Brain microvascular endothelial cell (primary cell): ENCODE data around the gene TNS1.

ENCODE experiments used
- DNase-seq: peaks from one replicate; pipeline ENCODE4 v3.0.0-alpha.2; 2020
- H3K27ac ChIP-seq: fragments of 250-450 bp; sonication (Bioruptor Pico); 2 replicates; pipeline ENCODE4 v1.5.1; 2020; ENCODE audit warnings: mild to moderate bottlenecking, moderate library complexity
- H3K27me3 ChIP-seq: fragments of 250-450 bp; sonication (Bioruptor Pico); replicated peaks from 2 replicates; pipeline ENCODE4 v1.5.1; 2020; ENCODE audit warnings: mild to moderate bottlenecking
- H3K36me3 ChIP-seq: fragments of 250-450 bp; sonication (Bioruptor Pico); replicated peaks from 2 replicates; pipeline ENCODE4 v1.5.1; 2020; ENCODE audit warnings: mild to moderate bottlenecking
- H3K4me3 ChIP-seq: 2 replicates; pipeline ENCODE4 v1.5.1; 2011; ENCODE audit warnings: low read depth, mild to moderate bottlenecking, control low read depth, low read length, moderate library complexity
- in situ Hi-C: cut with HindIII; loops from 2 replicates; pipeline ENCODE4 v1.10.0; 2017; ENCODE audit warnings: low sequenced_read_pairs, low pct_ligation_motif_present
- TF ChIP-seq, protein P1 (sequence below): IDR thresholded peaks from 2 replicates; pipeline ENCODE4 v1.5.1; 2011; ENCODE audit warnings: low read depth, mild to moderate bottlenecking, moderate library complexity, low read length, control low read depth, inconsistent platforms; ENCODE audit errors: missing control alignments

TNS1 gene

DNA sequence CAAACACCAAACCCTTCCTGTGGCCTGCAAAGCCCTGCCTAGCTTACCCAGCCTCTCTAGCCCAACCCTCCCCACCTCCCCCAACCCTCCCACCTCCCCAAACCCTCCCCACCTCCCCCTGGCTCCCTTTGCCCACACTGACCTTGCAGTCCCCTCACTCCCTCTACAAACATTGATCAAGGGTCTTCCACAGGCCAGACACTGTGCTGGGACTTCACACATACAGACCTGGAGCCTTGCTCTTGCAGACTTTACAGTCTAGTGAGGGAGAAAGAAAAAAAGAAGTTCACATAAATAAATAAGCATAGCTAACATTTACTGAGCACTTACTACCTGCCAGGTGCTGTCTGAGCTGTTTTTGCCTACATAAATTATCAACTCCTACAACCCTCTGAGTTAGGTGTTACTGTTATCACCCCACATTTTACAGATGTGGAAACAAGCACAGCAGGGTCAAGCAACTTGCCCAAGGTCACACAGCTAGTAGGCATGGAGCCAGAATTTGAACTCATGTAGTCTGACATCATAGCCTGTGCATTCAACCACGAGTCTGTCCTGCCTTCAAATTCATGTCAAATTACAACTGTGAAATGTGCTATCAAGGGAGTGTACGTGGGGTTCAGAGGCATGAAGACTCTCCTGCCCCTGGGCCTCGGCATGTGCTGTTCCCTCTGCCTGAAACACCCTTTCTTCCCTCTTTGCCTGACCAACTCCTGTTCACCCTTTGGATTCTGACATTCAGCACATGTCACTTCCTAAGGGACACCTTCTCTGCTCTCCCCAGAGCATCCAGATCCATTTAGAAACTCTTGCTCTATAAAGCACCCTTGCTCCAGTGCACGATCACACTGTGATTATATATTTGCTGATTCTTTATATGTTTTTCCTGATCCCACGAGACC is 209.9 kb downstream of the TNS1 start:
- DNase-seq, result no peak
- H3K4me3 ChIP-seq, result no peak overlapping the region
- in situ Hi-C loops, result no loop called here
- no peak overlapping the region for H3K27ac ChIP-seq
- no peaks in the 10 kb centered on the region for H3K36me3 ChIP-seq
- H3K27me3 ChIP-seq, result no peaks in the 10 kb centered on the region
- TF ChIP-seq, protein P1, sequence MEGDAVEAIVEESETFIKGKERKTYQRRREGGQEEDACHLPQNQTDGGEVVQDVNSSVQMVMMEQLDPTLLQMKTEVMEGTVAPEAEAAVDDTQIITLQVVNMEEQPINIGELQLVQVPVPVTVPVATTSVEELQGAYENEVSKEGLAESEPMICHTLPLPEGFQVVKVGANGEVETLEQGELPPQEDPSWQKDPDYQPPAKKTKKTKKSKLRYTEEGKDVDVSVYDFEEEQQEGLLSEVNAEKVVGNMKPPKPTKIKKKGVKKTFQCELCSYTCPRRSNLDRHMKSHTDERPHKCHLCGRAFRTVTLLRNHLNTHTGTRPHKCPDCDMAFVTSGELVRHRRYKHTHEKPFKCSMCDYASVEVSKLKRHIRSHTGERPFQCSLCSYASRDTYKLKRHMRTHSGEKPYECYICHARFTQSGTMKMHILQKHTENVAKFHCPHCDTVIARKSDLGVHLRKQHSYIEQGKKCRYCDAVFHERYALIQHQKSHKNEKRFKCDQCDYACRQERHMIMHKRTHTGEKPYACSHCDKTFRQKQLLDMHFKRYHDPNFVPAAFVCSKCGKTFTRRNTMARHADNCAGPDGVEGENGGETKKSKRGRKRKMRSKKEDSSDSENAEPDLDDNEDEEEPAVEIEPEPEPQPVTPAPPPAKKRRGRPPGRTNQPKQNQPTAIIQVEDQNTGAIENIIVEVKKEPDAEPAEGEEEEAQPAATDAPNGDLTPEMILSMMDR, result no peak

DNA sequence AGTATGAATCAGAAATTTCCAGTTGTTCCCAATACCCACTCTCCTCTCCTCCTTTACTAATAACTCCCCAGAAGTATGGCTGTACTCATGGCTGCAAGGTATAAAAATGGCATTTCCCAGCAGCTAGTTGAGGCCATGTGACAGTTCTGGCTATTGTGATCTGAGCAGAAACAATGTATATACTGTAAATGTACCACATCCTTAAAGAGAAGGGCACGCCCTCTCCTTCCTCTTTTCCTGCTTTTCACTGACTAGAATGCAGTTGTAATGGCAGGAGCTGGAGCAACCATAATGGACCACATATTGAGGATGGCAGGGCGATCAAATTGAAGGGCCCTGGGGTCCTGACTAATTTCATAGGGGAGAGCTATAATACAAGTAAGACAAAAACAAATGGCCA is 211.2 kb downstream of the TNS1 start:
- Histone ChIP-seq H3K4me3 (no peak overlapping the region), H3K27me3 (no peaks in the 10 kb centered on the region), H3K27ac (no peak overlapping the region), H3K36me3 (no peaks in the 10 kb centered on the region)
- in situ Hi-C loops, result no loop called here
- TF ChIP-seq, protein P1, result no peak
- no peak for DNase-seq

DNA sequence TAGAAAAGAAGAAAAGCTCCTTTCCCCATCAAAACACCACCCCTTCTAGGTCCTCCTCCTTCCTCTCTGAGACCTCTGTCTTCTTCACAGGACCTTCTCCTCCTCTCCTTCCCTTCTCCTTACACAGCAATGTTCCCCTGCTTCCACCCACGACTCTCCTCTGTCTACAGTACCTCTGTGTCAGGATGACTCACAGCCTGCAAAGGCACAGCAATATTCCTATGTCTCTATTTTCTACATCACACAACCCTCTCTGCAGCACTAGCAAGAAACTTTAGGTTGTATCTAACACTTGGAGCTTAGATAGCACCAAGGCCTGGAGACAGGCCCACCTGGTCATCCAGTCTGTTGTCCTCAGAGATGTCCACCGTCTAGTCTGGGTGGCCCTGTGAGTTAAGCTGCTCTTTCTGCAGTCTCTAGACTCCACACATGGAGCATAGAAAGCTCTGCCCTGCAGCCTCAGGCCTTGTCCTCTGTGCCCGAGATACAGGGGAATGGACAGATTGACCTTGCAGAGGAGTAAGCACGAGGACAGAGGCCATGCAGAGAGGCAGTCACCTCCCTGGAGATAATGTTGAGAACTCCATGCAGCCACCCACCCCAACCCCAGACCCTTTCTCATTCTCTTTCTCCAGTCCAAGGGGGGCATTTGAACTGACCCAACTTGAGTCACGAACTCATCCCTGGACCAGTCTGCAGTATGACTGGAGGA is 212.0 kb downstream of the TNS1 start:
- Histone ChIP-seq H3K36me3 (no peaks in the 10 kb centered on the region), H3K27ac (peak overlapping the region; percentile 58), H3K27me3 (no peaks in the 10 kb centered on the region), H3K4me3 (no peak overlapping the region)
- DNase-seq, result peak; percentile 76
- TF ChIP-seq, protein P1, result no peak
- in situ Hi-C loops, result no loop called here

DNA sequence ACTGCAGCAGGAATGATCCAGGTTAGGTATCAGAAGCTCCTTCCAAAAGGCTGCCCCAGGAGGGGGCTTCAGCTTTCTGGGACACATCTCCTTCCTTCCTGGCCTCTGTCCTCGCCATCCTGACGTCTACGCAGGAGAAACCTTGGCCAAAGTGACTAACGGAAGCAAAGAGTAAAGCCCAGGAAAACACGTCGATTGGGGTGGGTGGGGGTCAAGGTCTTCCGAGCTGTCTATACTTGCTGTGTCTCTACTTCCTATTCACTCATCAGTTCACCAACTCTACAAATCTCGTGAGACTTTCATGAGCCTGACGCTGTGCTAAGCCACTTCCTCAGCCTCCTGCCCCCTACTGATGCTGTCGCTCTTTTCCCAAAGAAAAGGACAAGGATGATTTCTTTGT is 212.6 kb downstream of the TNS1 start:
- H3K27ac ChIP-seq, result peak overlapping the region; percentile 58

DNA sequence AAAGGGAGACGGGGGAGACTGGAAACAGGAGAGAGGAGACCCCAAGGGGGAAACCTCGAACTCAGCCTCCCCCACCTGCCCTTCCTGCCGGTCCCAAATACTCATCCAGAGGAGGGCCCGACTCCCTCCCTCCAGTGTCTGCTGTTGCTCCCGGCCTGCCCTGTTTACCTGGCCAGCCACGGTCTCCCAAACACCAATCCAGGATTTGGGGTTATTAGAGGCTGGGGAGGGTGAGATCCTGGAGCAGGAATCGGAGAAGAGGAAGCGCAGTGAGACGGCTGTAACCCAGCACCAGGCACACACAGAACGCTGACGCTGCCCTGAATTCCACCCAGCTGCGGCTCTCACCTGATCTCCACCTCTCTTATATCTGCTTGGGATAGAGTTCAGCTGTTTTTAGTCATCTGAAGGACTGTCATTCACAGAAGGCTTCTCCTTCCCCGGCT is 213.0 kb downstream of the TNS1 start:
- H3K27ac ChIP-seq, result no peak overlapping the region
- H3K36me3 ChIP-seq, result no peaks in the 10 kb centered on the region
- in situ Hi-C loops, result no loop called here
- no peaks in the 10 kb centered on the region for H3K27me3 ChIP-seq
- H3K4me3 ChIP-seq, result no peak overlapping the region
- DNase-seq, result no peak
- TF ChIP-seq, protein P1, result no peak

More for the DNA sequence above, 212.6 kb downstream of the TNS1 start:
- no peaks in the 10 kb centered on the region for H3K27me3 ChIP-seq
- no peak overlapping the region for H3K4me3 ChIP-seq
- in situ Hi-C loops, result no loop called here
- TF ChIP-seq, protein P1, result peak; percentile 26
- no peaks in the 10 kb centered on the region for H3K36me3 ChIP-seq
- DNase-seq, result peak; percentile 11
